Tibial nerve (tissue), 3 donors: ENCODE results near the gene SERPING1.

Experiments
- CTCF ChIP-seq, 5 experiments: fragments of 200-600 bp in 3 of 5; fragments of 450-650 bp in 2 of 5; sonication (generic) in 3 of 5; IDR thresholded peaks; one replicate each; pipeline ENCODE4 v1.5.1; 2016 to 2019; ENCODE audit warnings: antibody characterized with exemption in 5 of 5, mild to moderate bottlenecking in 3 of 5, moderate library complexity in 2 of 5
- POLR2A ChIP-seq, 2 donors: fragments of 450-650 bp; IDR thresholded peaks; one replicate each; pipeline ENCODE4 v1.6.1; 2017; ENCODE audit warnings: antibody characterized with exemption in 2 of 2, mild to moderate bottlenecking in 2 of 2, moderate library complexity in 2 of 2

- TF ChIP-seq CTCF (IDR thresholded peaks at IDR 0.05): no peak
- TF ChIP-seq POLR2A (IDR thresholded peaks at IDR 0.05): no peak
These were observed 66.5 kb downstream of the SERPING1 start for GRCh38 chr11:57663975-57664374.
